Ishikawa (cell line): ENCODE measurements around the gene LRRC2.
A peak's percentile ranks its signal among the peaks of the same experiment; 100 is the strongest.

ENCODE experiments used
- CEBPB ChIP-seq: IDR thresholded peaks from 2 replicates; pipeline ENCODE4 v1.6.1; 2012
- CREB1 ChIP-seq: IDR thresholded peaks from 2 replicates; pipeline ENCODE4 v1.6.1; 2012; ENCODE audit warnings: low read depth
- EGR1 ChIP-seq: IDR thresholded peaks from 2 replicates; pipeline ENCODE4 v1.6.1; 2012
- EP300 ChIP-seq: IDR thresholded peaks from 2 replicates; pipeline ENCODE4 v1.6.1; 2012; ENCODE audit warnings: borderline replicate concordance
- FOXM1 ChIP-seq: IDR thresholded peaks from 2 replicates; pipeline ENCODE4 v1.6.1; 2012; ENCODE audit warnings: low read depth, borderline replicate concordance
- MAX ChIP-seq: IDR thresholded peaks from 2 replicates; pipeline ENCODE4 v1.6.1; 2012
- NFIC ChIP-seq: IDR thresholded peaks from 2 replicates; pipeline ENCODE4 v1.6.1; 2012
- RAD21 ChIP-seq: IDR thresholded peaks from 2 replicates; pipeline ENCODE4 v1.6.1; 2012; ENCODE audit warnings: low read depth
- REST ChIP-seq: IDR thresholded peaks from 2 replicates; pipeline ENCODE4 v1.6.1; 2012; ENCODE audit warnings: low read depth, mild to moderate bottlenecking
- TAF1 ChIP-seq: IDR thresholded peaks from 2 replicates; pipeline ENCODE4 v1.6.1; 2012; ENCODE audit warnings: low read depth, mild to moderate bottlenecking
- TCF12 ChIP-seq: IDR thresholded peaks from 2 replicates; pipeline ENCODE4 v1.6.1; 2012; ENCODE audit warnings: low read depth
- TEAD4 ChIP-seq: IDR thresholded peaks from 2 replicates; pipeline ENCODE4 v1.6.1; 2012
- YY1 ChIP-seq: IDR thresholded peaks from 2 replicates; pipeline ENCODE4 v1.6.1; 2012; ENCODE audit warnings: low read depth
- ZBTB7A ChIP-seq: IDR thresholded peaks from 2 replicates; pipeline ENCODE4 v1.6.1; 2012; ENCODE audit warnings: low read depth
- TF ChIP-seq, protein P1 (sequence below): IDR thresholded peaks from 2 replicates; pipeline ENCODE4 v1.6.1; 2012

Gene LRRC2

DNA sequence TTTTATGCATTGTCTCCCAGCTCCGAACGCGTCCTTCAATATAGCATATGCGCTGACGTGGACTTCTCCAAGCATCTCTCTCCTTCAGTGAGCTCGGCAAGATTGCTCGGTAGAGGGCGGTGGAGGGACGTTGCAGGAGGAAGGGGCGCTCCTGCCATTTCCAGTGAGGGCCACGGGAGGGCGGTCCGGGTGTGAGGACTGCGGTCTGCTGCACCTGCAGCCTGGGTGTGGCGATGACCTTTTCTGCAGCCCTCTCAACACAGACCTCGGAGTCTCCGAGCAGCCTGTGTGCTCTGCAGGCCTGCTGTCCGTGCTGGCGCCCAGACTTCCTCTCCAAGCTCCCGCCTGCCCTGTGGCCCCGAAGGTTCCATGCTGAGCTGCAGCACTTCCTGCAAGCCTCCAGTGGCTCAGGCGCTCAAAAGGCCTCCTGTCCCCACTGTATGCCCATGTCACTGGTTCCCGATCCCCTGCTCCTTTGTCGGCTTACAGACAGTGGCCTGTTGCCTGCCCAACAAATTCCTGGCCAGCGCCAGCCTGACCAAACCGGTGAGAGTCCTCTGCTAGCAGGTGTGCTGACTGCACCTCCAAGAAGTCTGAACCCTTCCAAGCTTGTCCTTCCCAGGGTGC, 77.3 kb downstream of the LRRC2 start:
- TF ChIP-seq CREB1: no peak
- TF ChIP-seq YY1: 0 out of 2 replicates have a peak, but pooled peaks have one; percentile 57
- TF ChIP-seq EGR1: no peak
- peak; percentile 58; the same call in 1 of the 2 replicates for TF ChIP-seq TCF12
- no peak; the same call in 1 of the 2 replicates for TF ChIP-seq EP300
- no peak for TF ChIP-seq TAF1
- TF ChIP-seq, protein P1, sequence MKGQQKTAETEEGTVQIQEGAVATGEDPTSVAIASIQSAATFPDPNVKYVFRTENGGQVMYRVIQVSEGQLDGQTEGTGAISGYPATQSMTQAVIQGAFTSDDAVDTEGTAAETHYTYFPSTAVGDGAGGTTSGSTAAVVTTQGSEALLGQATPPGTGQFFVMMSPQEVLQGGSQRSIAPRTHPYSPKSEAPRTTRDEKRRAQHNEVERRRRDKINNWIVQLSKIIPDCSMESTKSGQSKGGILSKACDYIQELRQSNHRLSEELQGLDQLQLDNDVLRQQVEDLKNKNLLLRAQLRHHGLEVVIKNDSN: no peak
- peak; percentile 87 for TF ChIP-seq MAX
- peak; percentile 100 for TF ChIP-seq RAD21
- no peak for TF ChIP-seq CEBPB
- TF ChIP-seq REST: no peak
- TF ChIP-seq ZBTB7A: 0 out of 2 replicates have a peak, but pooled peaks have one; percentile 23
- no peak for TF ChIP-seq TEAD4

GRCh38 chr3:46485779-46486175, 80.3 kb downstream of the LRRC2 start:
- TF ChIP-seq RAD21 (no peak), EP300 (no peak), REST (no peak), CREB1 (no peak), YY1 (no peak), FOXM1 (no peak), NFIC (no peak), CEBPB (no peak), EGR1 (no peak)
- TF ChIP-seq, protein P1: no peak

GRCh38 chr3:46484911-46485778, 81.0 kb downstream of the LRRC2 start:
- peak; percentile 97 for TF ChIP-seq TCF12
- no peak for TF ChIP-seq EGR1
- no peak for TF ChIP-seq ZBTB7A
- TF ChIP-seq TAF1: no peak
- TF ChIP-seq MAX: peak; percentile 92
- peak; percentile 85 for TF ChIP-seq NFIC
- TF ChIP-seq YY1: no peak
- TF ChIP-seq, protein P1: peak; percentile 43
- peak; percentile 48; the same call in 1 of the 2 replicates for TF ChIP-seq CREB1
- TF ChIP-seq RAD21: no peak
- no peak for TF ChIP-seq REST
- peak; percentile 91 for TF ChIP-seq EP300
- no peak for TF ChIP-seq CEBPB
- TF ChIP-seq FOXM1: peak; percentile 79
- peak; percentile 80 for TF ChIP-seq TEAD4
